Measurements from ENCODE around the gene RHO. TPM values are rescaled to one million over a fixed set of nuclear protein-coding genes. Genes with fewer than 3 reads are reported as not detected.
A peak's percentile ranks its signal among the peaks of the same experiment; 100 is the strongest.
"Not testable (repeated sequence)": the region's sequence is repeated elsewhere in the genome, so short reads cannot be mapped to it uniquely, and the experiment has no call there.

Gene RHO
- total RNA-seq, 1 donor from 2014 or later, result not detected

- Mint-ChIP-seq H3K36me3 (ENCODE audit: low read depth) (peaks cover 6% of the 10 kb centered on the region), H3K27me3 (ENCODE audit: low read depth) (no peaks in the 10 kb centered on the region), H3K27ac (ENCODE audit: unreplicated experiment) (peak overlapping the region; percentile 85), H3K4me1 (ENCODE audit: low read depth) (peaks cover 37% of the 10 kb centered on the region), H3K9me3 (ENCODE audit: low read depth) (no peaks in the 10 kb centered on the region), H3K4me3 (ENCODE audit: unreplicated experiment) (no peak overlapping the region)
- no peak for TF ChIP-seq CTCF (IDR thresholded peaks at IDR 0.05)
- no peak for DNase-seq (ENCODE audit: low spot score)
Measured at GRCh38 chr3:129485721-129486663, 42.4 kb upstream of the RHO start.

GRCh38 chr3:129486664-129487035 is 41.8 kb upstream of the RHO start:
- no peak for TF ChIP-seq CTCF (IDR thresholded peaks at IDR 0.05)
- H3K27me3 Mint-ChIP-seq (ENCODE audit: low read depth), result no peaks in the 10 kb centered on the region
- peak overlapping the region; percentile 85 for H3K27ac Mint-ChIP-seq (ENCODE audit: unreplicated experiment)
- H3K36me3 Mint-ChIP-seq (ENCODE audit: low read depth), result peaks cover 8% of the 10 kb centered on the region
- H3K4me3 Mint-ChIP-seq (ENCODE audit: unreplicated experiment), result no peak overlapping the region
- H3K4me1 Mint-ChIP-seq (ENCODE audit: low read depth), result peaks cover 34% of the 10 kb centered on the region
- no peaks in the 10 kb centered on the region for H3K9me3 Mint-ChIP-seq (ENCODE audit: low read depth)
- no peak for DNase-seq (ENCODE audit: low spot score)

GRCh38 chr3:129487183-129487867 is 41.1 kb upstream of the RHO start:
- H3K27ac Mint-ChIP-seq (ENCODE audit: unreplicated experiment), result peak overlapping the region; percentile 51
- DNase-seq (ENCODE audit: low spot score), result no peak
- no peaks in the 10 kb centered on the region for H3K27me3 Mint-ChIP-seq (ENCODE audit: low read depth)
- no peak overlapping the region for H3K4me3 Mint-ChIP-seq (ENCODE audit: unreplicated experiment)
- H3K9me3 Mint-ChIP-seq (ENCODE audit: low read depth), result no peaks in the 10 kb centered on the region
- peaks cover 36% of the 10 kb centered on the region for H3K4me1 Mint-ChIP-seq (ENCODE audit: low read depth)
- H3K36me3 Mint-ChIP-seq (ENCODE audit: low read depth), result peaks cover 8% of the 10 kb centered on the region
- no peak for TF ChIP-seq CTCF (IDR thresholded peaks at IDR 0.05)

GRCh38 chr3:129487868-129488335 is 40.5 kb upstream of the RHO start:
- Mint-ChIP-seq H3K27ac (ENCODE audit: unreplicated experiment) (peak overlapping the region; percentile 51), H3K4me1 (ENCODE audit: low read depth) (peaks cover 36% of the 10 kb centered on the region)
- H3K36me3 Mint-ChIP-seq (ENCODE audit: low read depth); H3K9me3 Mint-ChIP-seq (ENCODE audit: low read depth); H3K27me3 Mint-ChIP-seq (ENCODE audit: low read depth); H3K4me3 Mint-ChIP-seq (ENCODE audit: unreplicated experiment); DNase-seq (ENCODE audit: low spot score): not testable (repeated sequence)

- not testable (repeated sequence) for DNase-seq (ENCODE audit: low spot score); H3K27me3 Mint-ChIP-seq (ENCODE audit: low read depth); H3K4me3 Mint-ChIP-seq (ENCODE audit: unreplicated experiment); H3K36me3 Mint-ChIP-seq (ENCODE audit: low read depth); H3K9me3 Mint-ChIP-seq (ENCODE audit: low read depth)
- H3K4me1 Mint-ChIP-seq (ENCODE audit: low read depth), result peaks cover 37% of the 10 kb centered on the region
- peak overlapping the region; percentile 3 for H3K27ac Mint-ChIP-seq (ENCODE audit: unreplicated experiment)
Measured at GRCh38 chr3:129489258-129489657, 39.2 kb upstream of the RHO start.

GRCh38 chr3:129490273-129490675 is 38.2 kb upstream of the RHO start:
- Mint-ChIP-seq H3K27ac (ENCODE audit: unreplicated experiment) (peak overlapping the region; percentile 96), H3K9me3 (ENCODE audit: low read depth) (no peaks in the 10 kb centered on the region), H3K27me3 (ENCODE audit: low read depth) (no peaks in the 10 kb centered on the region), H3K4me3 (ENCODE audit: unreplicated experiment) (no peak overlapping the region), H3K4me1 (ENCODE audit: low read depth) (peaks cover 45% of the 10 kb centered on the region), H3K36me3 (ENCODE audit: low read depth) (peaks cover 7% of the 10 kb centered on the region)
- TF ChIP-seq CTCF (IDR thresholded peaks at IDR 0.05), result peak; percentile 97
- DNase-seq (ENCODE audit: low spot score), result no peak

- not testable (repeated sequence) for H3K9me3 Mint-ChIP-seq (ENCODE audit: low read depth); DNase-seq (ENCODE audit: low spot score); H3K36me3 Mint-ChIP-seq (ENCODE audit: low read depth); H3K4me3 Mint-ChIP-seq (ENCODE audit: unreplicated experiment); H3K27me3 Mint-ChIP-seq (ENCODE audit: low read depth)
- Mint-ChIP-seq H3K4me1 (ENCODE audit: low read depth) (peaks cover 41% of the 10 kb centered on the region), H3K27ac (ENCODE audit: unreplicated experiment) (peak overlapping the region; percentile 96)
Measured at GRCh38 chr3:129491077-129491476, 37.4 kb upstream of the RHO start.
